ENCODE data around the gene PPP1R14C. TPM values are rescaled to one million over a fixed set of nuclear protein-coding genes. Genes with fewer than 3 reads are reported as not detected.

Gene PPP1R14C
- total RNA-seq, 4 donors from 2014 or later = 2.1 to 2.9 TPM; not detected in 2

- TF ChIP-seq POLR2A (IDR thresholded peaks at IDR 0.05) (no peak), CTCF (IDR thresholded peaks at IDR 0.05) (no peak)
- no peak for DNase-seq
- H3K36me3 ChIP-seq = no peaks in the 10 kb centered on the region
- no peaks in the 10 kb centered on the region for H3K9me3 ChIP-seq
- no peak overlapping the region for H3K4me3 ChIP-seq
- no peaks in the 10 kb centered on the region for H3K4me1 ChIP-seq
- no peak overlapping the region for H3K27ac ChIP-seq
- intact Hi-C loops (cut with DNase I; ENCODE audit: low total_unique reads) = no loop called here
- no peaks in the 10 kb centered on the region for H3K27me3 ChIP-seq
Measured at GRCh38 chr6:150276937-150277742, 134.3 kb downstream of the PPP1R14C start.

DNA sequence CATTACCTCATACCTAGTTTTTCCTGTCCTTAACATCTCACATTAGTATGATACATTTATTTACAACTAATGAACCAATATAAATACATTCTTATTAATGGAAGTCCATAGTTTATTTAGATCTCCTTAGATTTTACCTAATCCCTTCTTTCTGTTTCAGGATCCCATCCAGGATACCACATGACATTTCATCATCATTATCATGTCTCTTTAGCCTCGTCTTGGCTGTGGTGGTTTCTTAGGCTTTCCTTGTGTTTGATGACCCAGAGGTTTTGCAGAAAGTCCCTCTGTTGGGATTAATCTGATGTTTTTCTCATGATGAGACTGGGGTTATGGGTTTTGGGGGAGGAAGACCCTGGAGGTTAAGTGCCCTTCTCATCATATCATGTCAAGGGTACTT lies 136.7 kb downstream of the PPP1R14C start:
- no peak overlapping the region for H3K27ac ChIP-seq
- no peak for DNase-seq
- intact Hi-C loops (cut with DNase I; ENCODE audit: low total_unique reads) = no loop called here
- no peaks in the 10 kb centered on the region for H3K36me3 ChIP-seq
- TF ChIP-seq POLR2A (IDR thresholded peaks at IDR 0.05) = no peak
- TF ChIP-seq CTCF (IDR thresholded peaks at IDR 0.05) = no peak
- no peak overlapping the region for H3K4me3 ChIP-seq
- no peaks in the 10 kb centered on the region for H3K27me3 ChIP-seq
- no peaks in the 10 kb centered on the region for H3K9me3 ChIP-seq
- H3K4me1 ChIP-seq = no peaks in the 10 kb centered on the region

DNA sequence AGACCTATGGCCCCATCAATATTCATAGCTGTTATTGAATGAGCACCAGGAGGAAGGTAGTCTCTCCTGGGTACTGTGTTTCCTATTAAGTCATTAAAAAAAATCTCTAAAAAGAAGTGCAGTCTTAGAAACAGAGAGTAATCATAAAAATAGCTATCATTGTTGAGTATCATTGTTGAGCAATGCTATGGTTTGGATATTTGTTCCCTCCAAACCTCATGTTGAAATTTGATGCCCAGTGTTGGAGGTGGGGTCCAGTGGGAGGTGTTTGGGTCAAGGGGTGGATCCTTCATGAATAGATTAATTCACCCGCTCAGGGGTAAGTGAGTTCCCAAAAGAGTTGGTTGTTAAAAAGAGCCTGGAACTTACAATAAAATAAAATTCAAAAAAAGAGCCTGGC lies 137.9 kb downstream of the PPP1R14C start:
- intact Hi-C loops (cut with DNase I; ENCODE audit: low total_unique reads) = no loop called here
- no peak for DNase-seq
- no peak overlapping the region for H3K4me3 ChIP-seq
- no peaks in the 10 kb centered on the region for H3K27me3 ChIP-seq
- no peak overlapping the region for H3K27ac ChIP-seq
- TF ChIP-seq CTCF (IDR thresholded peaks at IDR 0.05) (no peak), POLR2A (IDR thresholded peaks at IDR 0.05) (no peak)
- H3K9me3 ChIP-seq = no peaks in the 10 kb centered on the region
- H3K4me1 ChIP-seq = no peaks in the 10 kb centered on the region
- no peaks in the 10 kb centered on the region for H3K36me3 ChIP-seq

DNA sequence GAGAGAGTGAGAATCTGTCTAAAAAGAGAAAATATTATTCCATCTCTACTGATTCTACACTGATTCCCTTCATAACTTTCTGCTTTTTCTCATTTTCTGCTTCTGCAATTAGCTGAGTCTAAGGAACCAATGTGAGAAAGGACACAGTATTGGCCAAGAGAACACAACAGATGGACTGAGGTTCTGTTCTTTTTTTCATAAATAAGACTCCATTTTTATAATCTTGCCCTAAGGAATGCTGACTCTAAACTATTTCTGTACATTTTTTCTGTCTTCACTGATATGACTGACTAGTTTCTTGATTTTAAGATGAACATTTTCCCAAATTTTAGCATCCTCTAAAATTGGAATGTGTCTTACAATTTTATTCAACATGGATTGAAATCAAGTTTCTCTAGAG lies 138.9 kb downstream of the PPP1R14C start:
- Histone ChIP-seq H3K4me3 (no peak overlapping the region), H3K36me3 (no peaks in the 10 kb centered on the region), H3K27ac (no peak overlapping the region), H3K4me1 (no peaks in the 10 kb centered on the region), H3K27me3 (no peaks in the 10 kb centered on the region), H3K9me3 (no peaks in the 10 kb centered on the region)
- intact Hi-C loops (cut with DNase I; ENCODE audit: low total_unique reads) = no loop called here
- TF ChIP-seq POLR2A (IDR thresholded peaks at IDR 0.05) (no peak), CTCF (IDR thresholded peaks at IDR 0.05) (no peak)
- DNase-seq = no peak

DNA sequence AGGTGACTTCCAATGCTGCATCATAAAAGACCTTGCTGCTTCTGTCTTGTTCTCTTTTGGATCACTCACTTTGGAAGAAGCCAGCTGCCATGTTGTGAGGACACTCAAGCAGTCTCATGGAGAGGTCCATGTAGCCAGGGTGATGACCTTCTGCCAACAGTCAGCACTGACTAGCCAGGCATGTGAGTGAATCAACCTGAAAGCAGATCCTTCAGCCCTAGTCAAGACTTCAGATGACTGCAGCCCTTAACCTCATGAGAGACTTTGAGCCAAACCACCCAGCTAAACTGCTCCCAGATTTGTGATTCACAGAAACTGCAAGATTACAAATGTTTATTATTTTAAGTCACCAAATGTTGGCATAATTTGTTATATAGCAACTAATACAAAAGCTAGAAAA lies 140.0 kb downstream of the PPP1R14C start:
- intact Hi-C loops (cut with DNase I; ENCODE audit: low total_unique reads) = no loop called here
- no peak overlapping the region for H3K27ac ChIP-seq
- H3K4me3 ChIP-seq = no peak overlapping the region
- H3K9me3 ChIP-seq = no peaks in the 10 kb centered on the region
- no peaks in the 10 kb centered on the region for H3K36me3 ChIP-seq
- no peaks in the 10 kb centered on the region for H3K27me3 ChIP-seq
- no peaks in the 10 kb centered on the region for H3K4me1 ChIP-seq
- no peak for DNase-seq
- TF ChIP-seq POLR2A (IDR thresholded peaks at IDR 0.05) (no peak), CTCF (IDR thresholded peaks at IDR 0.05) (no peak)

Measured in uterus (tissue), 4 donors.